HG02840 (cell line): ENCODE data around the gene GFPT2.
A peak's percentile ranks its signal among the peaks of the same experiment; 100 is the strongest.

Source experiments
- ATAC-seq: cut with Tn5 transposase; IDR thresholded peaks from one replicate; pipeline ENCODE4 v1.9.1; 2021; ENCODE audit warnings: mild to moderate bottlenecking, moderate library complexity, moderate number of reproducible peaks; ENCODE audit not compliant: unreplicated experiment, low FRiP score

The GFPT2 gene

DNA sequence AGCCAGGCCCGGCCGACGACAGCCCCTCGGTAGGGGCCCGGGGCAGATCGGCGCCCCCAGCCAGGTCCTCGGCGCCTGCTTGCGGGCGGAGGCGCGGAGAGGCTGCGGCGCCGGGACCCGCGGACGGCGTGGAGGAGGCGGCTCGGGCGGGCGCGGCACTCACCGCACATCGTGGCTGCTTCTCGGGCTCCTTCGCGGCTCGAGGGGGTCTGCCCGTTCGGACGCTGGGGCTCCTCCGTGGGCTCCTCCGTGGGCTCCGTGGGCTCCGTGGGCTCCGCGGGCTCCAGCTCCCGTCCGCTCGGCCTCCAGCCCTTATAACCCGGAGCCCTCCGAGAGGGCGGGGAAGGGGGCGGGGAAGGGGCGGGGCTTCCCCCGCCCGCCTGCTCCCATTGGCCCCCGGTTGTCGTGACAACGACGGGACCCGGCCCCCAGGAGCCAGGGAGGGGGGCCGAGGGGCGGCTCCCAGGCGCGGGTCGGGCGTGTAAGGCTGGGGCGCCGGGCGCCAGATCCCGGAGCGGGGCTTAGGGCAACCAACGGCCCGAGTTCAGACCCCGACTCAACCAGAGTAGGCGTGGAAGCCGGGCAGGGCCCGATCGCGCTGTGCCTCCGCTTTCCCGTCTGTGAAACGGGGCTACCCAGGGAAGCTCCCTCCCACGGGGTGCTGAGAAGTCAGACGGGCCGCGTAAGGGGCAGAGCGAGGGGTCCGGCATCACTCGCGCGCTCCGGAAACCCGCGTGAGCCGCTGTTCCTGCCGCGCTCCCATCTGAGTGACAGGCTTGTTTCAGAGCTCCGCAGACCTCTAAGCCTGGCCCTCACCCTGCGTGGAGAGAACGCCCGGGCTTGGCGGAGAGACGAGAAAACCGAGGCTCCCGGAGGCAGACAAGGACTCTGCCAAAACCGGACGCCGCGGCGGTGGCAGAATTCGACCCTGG is at the start of gene GFPT2:
GFPT2 (minus strand) TSS at position 289 of the 932 bp plus-strand sequence; CDS start at position 170, 119 bp downstream.
- ATAC-seq, result peak; percentile 68

DNA sequence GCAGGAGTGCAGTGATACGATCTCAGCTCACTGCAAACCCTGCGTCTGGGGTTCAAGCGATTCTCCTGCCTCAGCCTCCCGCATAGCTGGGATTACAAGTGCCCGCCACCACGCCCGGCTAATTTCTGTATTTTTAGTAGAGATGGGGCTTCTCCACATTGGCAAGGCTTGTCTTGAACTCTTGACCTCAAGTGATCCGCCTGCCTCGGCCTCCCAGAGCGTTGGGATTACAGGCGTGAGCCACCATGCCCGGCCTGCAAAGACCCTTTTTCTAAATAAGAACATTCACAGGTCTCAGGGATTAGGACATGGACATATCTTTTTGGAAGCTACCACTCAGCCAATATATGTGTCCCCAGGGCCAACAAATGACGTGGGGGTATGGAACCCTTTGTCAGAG is 49.6 kb upstream of the GFPT2 start:
- no peak for ATAC-seq

DNA sequence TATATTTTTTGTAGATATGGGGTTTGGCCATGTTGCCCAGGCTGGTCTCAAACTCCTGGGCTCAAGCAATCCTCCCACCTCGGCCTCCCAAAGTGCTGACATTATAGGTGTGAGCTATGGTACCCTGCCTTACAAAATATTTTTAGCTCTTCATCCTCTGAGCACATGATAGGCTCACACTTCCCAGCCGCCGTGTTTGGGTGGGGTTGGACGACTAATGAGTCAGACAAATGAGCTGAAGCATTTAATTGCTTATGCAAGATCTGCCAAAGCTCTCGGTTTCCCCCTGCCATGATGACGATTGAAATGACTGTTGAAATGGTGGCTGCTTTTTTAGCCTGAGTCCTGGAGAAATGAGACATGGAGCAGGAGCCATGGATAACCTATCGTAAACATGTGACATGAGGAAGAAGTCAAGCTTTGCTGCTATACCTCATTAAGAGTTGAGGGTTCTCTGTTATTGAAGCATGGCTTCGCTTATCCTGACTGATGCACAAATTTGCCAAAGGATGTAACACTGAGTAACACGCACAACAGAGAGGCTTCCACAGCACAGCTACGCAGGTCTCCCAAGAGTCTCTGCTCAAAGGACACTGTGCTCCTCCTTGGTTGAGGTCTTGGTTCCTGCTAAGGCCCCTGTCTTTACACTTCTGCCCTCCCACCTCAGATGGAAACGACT is 48.2 kb upstream of the GFPT2 start:
- ATAC-seq, result no peak

DNA sequence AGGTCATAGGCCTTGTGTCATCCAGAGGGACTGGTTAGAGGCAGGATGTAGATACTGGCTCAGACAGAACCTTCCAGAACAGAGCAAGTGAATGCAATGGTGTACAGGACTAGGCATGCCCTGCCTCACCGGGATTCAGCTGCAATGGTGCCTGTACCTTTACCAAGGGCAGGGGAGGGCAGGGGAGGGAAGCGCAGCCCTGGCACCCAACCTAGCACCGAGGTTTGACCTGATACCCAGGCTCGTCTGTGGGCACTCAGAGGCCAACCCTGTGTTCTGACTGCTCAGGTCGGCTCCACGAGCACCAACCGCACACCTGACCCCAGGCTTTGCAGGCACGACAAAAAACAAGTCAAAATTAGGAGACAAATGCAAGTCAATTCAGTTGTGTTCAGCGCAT is 47.3 kb upstream of the GFPT2 start:
- ATAC-seq, result no peak

DNA sequence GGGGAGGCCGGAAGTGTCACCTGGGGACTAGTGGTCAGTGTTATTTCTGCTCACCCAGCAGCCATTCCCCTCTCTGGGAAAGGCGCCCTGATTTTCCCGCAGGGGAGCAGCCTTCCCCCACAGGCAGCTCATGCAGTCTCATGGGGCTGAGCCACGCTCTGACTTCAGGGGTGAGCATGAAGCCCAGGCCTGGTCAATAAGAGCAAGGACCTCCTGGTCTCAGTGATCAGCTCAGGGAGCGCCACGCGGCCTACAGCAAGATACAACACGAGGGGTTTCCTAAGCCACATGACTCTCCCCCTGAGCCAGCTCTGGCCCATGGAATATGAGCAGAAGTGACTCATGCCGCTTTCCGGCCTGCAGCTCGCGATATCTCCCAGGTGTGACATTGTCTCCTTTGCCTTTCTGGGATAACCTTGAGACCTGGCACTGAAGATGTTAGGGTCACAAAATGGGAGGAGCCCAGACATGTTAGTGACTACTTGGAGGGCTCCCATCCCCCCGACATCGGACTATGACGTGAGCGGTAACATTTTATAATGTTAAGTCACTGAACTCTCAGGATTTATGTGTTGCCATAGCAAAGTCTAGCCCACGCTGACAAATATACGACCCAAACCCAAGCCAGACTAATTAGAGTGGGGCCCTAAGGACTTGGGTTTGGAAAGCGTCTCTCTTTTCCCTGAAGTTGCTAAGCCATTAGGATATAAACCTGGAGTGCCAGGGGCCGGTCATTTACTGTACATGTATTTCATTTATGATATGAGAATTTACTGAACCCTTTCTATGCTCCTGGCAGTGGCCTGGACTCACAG is 46.5 kb upstream of the GFPT2 start:
- ATAC-seq, result no peak

DNA sequence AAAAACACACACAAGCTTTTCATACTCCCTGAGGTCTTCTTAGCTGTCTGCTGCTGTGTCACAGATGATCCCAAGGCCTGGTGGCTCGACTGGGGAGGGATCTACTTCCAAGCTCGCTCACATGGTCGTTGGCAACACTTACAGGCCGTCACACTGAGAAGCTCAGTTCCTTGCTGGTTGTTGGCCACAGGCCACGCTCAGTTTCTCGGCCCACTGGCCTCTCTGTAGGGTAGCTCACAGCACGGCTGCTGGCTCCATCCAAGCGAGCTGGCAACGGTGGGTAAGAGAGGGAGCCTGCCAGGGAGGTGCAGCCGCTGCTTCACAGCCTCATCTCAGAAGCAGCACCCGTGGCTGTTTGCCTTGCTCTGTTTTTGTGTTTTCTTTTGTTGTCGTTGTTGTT is 43.8 kb upstream of the GFPT2 start:
- no peak for ATAC-seq

DNA sequence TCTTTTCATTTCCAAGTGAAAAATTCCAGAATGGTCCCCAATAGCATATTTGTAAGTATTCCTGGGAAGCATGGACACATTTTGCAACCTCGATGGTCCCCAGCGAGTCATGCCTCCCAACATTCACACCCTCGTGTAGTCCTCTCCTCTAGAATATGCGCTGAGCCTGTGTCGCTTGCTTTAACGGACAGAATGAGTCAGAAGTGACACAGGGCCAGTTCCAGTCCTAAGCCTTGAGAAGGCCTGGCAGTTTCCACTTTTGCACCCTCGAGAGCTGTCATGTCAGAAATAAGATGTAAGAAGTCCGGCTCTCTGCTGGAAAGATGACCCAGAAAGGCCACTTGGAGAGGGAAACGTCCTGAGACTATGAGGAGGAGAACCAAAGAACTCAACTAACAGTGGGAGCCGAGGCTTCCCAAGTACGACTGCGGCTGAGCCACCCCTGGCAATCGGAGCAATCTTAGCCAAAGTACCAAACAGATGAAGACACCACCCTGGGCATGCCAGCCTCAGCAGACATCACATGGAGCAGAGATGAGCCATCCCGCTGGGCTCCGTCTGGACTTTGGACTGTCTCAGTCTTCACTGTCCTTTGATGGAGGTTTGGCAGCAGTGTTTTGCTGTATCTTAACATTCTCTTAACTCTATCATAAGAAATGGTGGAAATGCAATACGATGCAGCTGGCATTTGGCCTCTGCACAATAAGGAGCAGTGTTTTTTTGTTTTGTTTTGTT is 42.6 kb upstream of the GFPT2 start:
- no peak for ATAC-seq

DNA sequence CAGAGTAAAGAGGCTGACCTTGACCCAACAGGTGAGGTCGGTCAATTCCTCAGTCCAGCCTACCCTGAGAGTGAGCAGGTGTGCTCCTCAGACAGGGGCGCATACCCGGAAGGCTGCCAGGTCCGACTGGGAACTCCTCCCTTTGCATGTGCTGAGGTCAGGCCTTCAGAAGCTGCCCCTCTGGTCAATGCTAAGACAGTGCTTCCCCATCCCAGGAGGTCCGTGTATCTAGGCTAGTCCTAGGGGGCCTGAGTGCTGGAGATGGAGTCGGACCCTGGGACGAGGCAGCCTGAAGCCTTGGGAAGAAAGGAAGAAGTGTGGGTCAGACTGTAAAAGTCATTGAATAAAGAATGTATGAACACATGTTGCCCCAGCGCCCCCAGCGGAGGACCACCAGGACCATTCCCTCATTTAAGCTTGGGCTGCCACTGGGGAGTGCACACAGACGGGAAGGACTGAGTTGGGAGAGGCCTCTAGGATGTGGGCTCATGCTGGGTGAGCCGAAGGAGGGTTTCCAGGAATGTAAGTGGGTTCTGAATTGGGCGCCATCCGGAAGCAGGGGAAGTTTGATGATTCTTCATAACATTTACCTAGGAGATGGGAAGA is 41.0 kb upstream of the GFPT2 start:
- no peak for ATAC-seq

DNA sequence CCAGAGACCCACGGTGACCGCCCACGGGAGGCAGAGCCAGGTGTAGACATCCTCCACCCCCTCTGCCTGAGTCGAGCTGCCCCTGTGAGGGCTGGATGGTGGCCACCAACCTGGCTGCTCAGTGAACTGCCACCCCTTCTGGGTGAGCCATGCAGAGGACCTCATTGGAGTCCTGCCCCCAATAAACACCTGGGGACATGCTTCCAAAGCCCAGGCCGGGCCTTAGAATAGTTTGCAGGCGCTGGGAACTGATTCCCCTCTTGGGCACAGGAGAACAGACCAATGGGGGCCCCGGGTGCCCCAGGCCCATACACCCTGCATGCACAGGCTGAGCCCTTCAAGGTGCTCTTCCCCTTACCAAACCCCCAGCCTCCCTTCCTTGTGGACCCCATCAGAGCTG is 38.1 kb upstream of the GFPT2 start:
- ATAC-seq, result no peak

DNA sequence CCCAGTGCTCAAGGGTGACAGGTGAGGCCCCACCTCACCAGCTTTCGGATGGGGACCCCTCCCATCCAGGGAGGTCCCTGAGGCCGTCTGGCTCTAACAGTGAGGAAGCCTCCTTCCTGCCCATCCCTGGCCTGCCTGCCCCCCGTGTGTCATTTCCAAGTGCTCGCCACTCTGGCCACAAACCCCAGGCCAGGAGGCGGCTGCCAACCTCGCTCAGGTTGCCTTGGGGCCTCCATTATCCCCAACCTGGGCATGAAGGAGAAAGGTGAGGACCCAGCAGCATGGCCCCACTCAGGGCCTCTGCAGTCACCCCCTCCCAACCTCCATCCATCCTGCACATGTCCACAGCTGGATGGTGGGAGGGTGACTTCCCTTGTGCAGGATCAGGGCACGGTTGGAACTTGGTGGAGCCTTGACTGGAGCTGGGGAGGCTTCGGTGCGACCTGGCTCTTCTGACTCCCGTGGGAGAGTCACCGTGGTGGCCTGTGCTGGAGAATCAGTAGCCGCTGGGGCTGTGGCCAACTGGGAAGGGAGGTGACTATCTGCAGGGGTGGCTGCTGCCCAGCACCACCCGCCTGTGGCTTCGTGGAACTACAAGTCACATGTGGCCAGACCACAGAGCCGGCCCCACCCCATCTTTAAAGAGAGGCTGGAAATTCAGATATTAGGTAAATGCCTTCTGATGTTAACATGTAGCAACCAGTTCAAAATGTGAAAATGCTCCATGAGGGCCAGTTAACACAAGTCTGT is 37.5 kb upstream of the GFPT2 start:
- ATAC-seq, result no peak

DNA sequence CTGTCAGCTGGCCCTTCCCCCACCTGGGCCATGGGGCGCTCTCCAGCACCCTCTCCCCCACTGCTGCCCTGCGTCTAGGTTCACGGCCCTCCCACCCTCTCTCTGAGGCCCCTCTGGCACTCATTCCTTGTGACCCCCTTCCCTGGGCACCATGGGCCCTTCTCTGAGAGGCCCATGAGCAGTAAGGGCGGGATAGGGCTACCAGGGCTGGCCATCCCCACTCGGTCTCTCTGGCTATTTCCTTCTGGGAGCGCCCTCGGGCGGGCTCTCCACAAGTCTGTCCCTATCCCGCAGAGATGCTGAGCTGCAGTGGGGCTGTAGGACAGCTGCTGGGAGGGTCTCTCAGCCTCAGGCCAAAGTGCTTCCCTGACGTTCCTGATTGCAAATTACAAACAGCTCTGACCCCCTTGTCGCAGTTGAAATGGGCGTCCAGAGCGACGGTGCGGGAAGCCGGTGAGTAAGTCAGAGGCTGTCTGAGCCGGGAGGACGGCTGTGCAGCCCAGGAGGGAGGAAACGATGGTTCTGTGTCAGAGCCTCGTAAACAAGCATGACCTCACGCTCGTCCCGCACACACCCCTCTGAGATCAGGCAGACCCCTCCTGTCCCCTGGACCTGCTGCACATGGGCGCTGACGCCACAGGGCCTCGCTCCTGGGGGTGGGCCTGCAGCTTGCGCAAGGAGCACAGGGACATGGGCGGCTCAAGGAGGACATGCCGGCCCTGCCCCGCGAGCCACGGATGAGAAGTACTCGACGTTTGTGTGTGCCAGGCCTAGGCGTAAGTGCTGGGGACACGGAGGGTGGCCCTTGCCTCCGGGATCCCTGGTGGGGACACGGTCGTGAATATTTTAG is 36.3 kb upstream of the GFPT2 start:
- no peak for ATAC-seq

DNA sequence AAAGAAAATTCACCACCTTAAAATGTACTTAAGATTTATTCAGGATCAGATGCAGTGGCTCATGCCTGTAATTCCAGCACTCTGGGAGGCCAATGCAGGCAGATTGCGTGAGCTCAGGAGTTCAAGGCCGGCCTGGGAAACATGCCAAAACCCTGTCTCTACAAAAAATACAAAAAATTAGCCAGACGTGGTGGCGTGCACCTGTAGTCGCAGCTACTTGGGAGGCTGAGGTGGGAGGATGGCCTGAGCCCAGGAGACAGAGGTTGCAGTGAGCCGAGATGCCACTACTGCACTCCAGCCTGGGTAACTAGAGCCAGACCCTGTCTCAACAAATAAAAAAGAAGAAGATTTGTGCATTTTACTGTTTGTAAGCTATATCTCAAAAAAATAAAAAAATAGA is 34.7 kb upstream of the GFPT2 start:
- no peak for ATAC-seq

DNA sequence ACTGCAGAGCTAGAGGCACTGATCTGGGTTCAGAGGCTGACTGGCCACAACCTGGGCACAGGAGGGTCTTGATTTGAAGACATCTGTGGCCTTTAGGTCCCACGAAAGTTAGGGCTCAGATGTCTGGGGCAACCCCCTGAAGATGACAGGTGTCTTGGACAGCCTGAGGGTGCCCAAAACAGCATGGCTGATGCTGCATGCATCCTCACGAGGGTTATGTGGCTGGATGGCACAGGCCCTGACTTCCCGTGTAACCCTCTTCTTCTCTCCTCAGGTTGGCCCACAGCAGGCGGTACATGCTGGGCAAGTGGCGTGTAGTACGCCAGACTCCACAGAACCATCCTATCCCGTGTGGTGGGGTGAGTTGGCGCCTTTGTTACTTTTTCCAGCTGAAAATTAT is 29.8 kb upstream of the GFPT2 start:
- ATAC-seq, result no peak

DNA sequence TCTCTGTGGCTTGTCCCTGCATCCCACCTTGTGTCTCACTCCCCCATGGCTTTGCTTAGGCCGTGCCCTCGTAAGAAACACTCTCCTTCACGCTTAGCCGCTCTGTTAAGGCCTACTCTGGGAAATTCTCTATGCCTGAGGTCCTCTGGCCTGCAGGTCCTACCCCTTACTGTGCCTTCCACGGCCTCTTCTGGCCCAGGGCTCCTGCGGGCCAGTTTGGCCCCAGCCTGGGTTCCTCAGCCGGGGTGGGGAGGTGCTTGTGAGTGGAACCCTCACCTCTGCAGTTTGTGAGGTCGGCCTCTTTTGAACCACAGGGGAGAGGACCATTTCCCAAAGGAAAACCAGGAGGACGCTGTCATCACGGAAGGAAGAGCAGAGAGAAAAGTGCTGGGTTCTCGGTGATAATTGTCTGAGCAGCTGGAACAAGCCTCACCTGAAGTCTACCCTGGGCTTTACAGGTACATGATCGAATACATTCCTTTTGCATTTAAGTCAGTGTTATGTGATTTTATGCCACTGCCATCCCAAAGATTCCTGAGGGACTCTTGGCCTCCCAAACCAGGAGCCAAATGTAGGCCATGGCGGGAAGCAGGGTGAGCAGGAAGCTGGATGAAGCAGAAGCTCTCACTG is 28.8 kb upstream of the GFPT2 start:
- ATAC-seq, result no peak

DNA sequence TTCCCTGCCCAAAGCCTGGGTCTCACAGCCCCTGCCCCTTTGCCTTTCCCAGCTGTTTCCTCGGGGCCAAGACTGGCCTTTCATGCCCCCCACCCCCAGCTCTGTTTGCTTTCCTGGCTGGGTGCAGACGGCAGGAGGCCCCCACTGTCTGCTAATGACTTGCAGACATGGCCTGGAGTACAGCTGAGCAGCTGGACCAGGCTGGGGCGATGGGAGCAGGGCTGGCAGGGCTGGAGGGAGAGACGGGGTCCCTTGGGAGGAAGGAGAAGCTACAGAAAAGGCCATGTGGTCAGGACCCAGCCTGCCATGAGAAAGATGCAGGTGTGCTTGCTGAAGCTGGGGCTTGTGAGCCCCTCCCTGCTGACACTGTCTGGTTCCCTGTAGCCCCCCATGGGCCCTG is 28.3 kb upstream of the GFPT2 start:
- no peak for ATAC-seq

DNA sequence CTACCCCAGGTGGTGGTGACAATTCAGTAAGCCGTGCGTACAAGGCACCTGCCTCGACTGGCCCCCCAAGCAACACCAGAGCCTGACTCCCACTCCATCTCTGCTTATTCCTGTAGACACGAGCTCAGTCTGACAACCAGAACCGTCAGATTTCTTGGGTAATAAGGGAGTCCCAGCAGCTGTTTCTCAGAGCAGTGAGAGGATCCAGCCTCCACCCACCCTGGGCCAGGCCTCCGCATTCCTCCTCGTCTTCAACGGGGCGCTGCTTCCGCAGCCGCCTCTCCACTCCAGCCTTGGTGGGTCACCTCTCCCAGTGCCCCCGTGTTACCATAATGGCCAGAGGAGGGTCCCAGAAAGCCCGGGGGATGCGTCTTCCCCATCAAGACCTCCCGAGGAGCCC is 27.7 kb upstream of the GFPT2 start:
- no peak for ATAC-seq

DNA sequence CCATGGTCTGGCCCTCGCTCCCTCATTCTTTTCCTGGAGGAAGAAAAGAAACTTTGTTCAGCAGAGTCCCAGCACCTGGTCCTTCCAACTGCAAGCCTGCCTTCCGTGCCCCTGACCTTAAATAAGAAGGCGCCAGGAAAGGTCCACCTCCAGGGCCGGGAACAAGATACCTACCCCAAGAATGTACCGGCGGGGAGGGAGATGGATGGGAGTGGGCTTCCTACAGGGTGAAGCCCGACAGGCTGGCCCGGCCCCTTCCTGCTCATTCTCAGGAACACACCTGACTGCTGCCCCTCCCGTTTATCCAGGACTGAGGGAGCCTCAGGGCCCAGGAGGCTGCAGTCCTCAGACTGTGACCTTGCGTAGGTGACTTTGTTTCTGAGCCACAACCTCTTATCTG is 27.3 kb upstream of the GFPT2 start:
- ATAC-seq, result no peak
